Stimulated activated CD4-positive, alpha-beta T cell treated with anti-CD3 and anti-CD28 coated beads, Interleukin-15, amount 100 ng/mL, for 24 hours (primary cell): ENCODE data around the gene SIGLEC8.
A peak's percentile ranks its signal among the peaks of the same experiment; 100 is the strongest.
"Not testable (repeated sequence)": the region's sequence is repeated elsewhere in the genome, so short reads cannot be mapped to it uniquely, and the experiment has no call there.

Experiments
- DNase-seq: peaks from one replicate; pipeline ENCODE4 v3.0.0-alpha.2; 2020

Gene SIGLEC8

GRCh38 chr19:51458051-51458645 lies at the start of gene SIGLEC8:
TSS of gene SIGLEC8 (minus strand) at chr19:51458454. CDS start at chr19:51458387, 67 bp downstream.
- DNase-seq: no peak

- DNase-seq: no peak
Measured at GRCh38 chr19:51507640-51508058, 49.4 kb upstream of the SIGLEC8 start.

- DNase-seq: no peak
Measured at GRCh38 chr19:51507192-51507591, 48.9 kb upstream of the SIGLEC8 start.

- no peak for DNase-seq
Measured at GRCh38 chr19:51505904-51506303, 47.6 kb upstream of the SIGLEC8 start.

- DNase-seq: no peak
Measured at GRCh38 chr19:51503896-51504295, 45.6 kb upstream of the SIGLEC8 start.

- no peak for DNase-seq
Measured at GRCh38 chr19:51503286-51503817, 45.1 kb upstream of the SIGLEC8 start.

GRCh38 chr19:51501594-51502263 lies 43.5 kb upstream of the SIGLEC8 start, which contains the start of gene SIGLEC12:
TSS of gene SIGLEC12 (minus strand) at chr19:51501800. CDS start at chr19:51501733, 67 bp downstream.
- peak; percentile 47 for DNase-seq

GRCh38 chr19:51500931-51501330 lies 42.7 kb upstream of the SIGLEC8 start:
- DNase-seq: not testable (repeated sequence)

- no peak for DNase-seq
Measured at GRCh38 chr19:51497666-51498065, 39.4 kb upstream of the SIGLEC8 start.

- DNase-seq: no peak
Measured at GRCh38 chr19:51493776-51494175, 35.5 kb upstream of the SIGLEC8 start.

- no peak for DNase-seq
Measured at GRCh38 chr19:51491586-51491985, 33.3 kb upstream of the SIGLEC8 start.

- no peak for DNase-seq
Measured at GRCh38 chr19:51490676-51491075, 32.4 kb upstream of the SIGLEC8 start.

GRCh38 chr19:51489113-51489512 lies 30.9 kb upstream of the SIGLEC8 start:
- peak; percentile 45 for DNase-seq

GRCh38 chr19:51488491-51488890 lies 30.2 kb upstream of the SIGLEC8 start:
- no peak for DNase-seq

- DNase-seq: no peak
Measured at GRCh38 chr19:51485960-51486660, 27.9 kb upstream of the SIGLEC8 start.

- DNase-seq: peak; percentile 47
Measured at GRCh38 chr19:51480590-51480989, 22.3 kb upstream of the SIGLEC8 start.

GRCh38 chr19:51479531-51480331 lies 21.5 kb upstream of the SIGLEC8 start:
- peak; percentile 54 for DNase-seq

- no peak for DNase-seq
Measured at GRCh38 chr19:51478381-51479234, 20.4 kb upstream of the SIGLEC8 start, which contains the start of gene CEACAM18. TSS of gene CEACAM18 (plus strand) at chr19:51478539.

- no peak for DNase-seq
Measured at GRCh38 chr19:51477344-51477743, 19.1 kb upstream of the SIGLEC8 start.

- no peak for DNase-seq
Measured at GRCh38 chr19:51476164-51476563, 17.9 kb upstream of the SIGLEC8 start.

- peak; percentile 94 for DNase-seq
Measured at GRCh38 chr19:51473009-51473707, 14.9 kb upstream of the SIGLEC8 start.
